ENCODE data around the gene ITIH4.

The ITIH4 gene

DNA sequence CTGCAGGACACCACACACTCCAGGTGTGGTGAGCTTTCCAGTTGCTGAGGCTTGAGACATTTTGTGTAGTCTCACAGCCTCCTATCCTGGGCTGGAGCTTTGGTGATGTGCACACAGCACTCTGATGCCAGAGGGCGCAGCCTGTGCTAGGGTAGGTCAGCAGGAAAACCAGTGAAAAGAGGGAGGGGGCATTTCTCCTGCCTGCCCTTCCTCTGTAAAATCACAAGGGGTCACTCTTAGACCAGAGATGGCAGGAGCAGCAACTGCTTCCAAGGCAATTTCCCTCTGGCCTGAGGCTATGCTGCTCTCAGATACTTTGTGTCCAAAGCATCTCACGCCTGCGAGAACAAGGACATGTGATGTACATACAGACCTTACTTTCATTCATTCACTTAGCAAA is 20.9 kb upstream of the ITIH4 start:
- DNase-seq = peak in 3 of 10 donors; percentile 25 to 35 (median 35)

GRCh38 chr3:52849656-52850055 is 19.2 kb upstream of the ITIH4 start:
- intact Hi-C loops (cut with DNase I) = loop anchor here (2.0 kb wide), 1 partner anchor 223 kb away; no protein-coding TSS in a partner anchor
- DNase-seq = peak in 3 of 10 donors; percentile 57 to 72 (median 59)

More for the DNA sequence above, 20.9 kb upstream of the ITIH4 start:
- intact Hi-C loops (cut with DNase I) = loop anchor here (2.0 kb wide), 1 partner anchor 221 kb away; no protein-coding TSS in a partner anchor

DNA sequence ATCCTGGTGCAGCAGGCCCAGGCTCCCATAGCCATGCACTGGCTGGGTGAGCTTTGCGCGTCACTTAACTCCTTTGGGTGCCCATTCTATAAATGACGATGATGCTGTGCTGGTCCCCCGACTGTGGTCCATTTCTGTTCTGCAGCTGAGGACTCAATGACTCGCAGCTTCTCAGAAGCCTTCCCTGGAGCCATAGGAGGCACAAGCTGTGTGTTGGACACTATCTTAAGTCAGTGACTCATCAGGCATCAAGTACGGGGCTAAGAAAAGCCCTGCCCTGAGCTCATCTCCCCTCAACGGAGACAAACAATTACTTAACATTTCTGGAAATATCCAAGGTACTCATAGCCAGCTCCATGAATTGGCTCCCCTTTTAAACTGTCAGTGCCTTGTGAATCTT is 18.1 kb upstream of the ITIH4 start:
- peak in 3 of 10 donors; percentile 70 to 86 (median 81) for DNase-seq
- intact Hi-C loops (cut with DNase I) = no loop called here

DNA sequence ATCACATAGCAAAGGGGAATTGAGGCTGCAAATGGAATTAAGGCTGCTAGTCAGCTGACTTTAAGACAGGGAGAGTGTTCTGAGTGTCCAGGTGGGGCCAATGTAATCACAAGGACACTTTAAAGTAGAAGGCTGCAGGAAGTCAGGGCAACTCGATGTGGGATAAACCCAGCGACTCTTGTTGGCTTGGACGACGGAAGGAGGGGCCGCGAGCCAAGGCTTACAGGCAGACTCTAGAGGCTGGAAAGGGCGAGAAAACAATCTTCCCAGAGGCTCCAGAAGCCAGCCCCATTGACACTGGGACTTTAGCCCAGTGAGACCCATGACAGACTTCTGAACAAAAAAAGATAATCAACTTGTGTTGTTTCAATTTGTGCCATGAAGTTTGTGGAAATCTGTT is 17.3 kb upstream of the ITIH4 start:
- intact Hi-C loops (cut with DNase I) = no loop called here
- peak in 3 of 10 donors; percentile 35 to 63 (median 40) for DNase-seq

DNA sequence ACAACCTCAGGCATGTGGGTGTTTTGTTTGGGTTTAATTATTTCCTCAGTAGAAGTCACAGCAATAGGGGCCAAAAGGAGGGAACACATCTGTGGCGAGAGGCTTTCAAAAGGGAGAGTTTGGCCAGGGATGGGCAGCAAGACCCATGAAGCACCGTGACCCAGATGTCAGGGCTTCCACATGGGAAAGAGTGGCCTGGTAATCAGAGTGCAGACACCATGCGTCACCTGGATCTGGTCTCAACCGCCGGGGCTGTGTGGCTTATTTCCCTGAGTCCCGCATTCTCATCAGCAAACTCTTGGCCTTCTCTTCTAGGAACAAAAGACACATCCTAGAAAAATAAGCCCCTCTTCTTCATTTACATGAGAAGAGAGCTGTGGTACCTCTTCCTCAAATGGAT is 16.8 kb upstream of the ITIH4 start:
- intact Hi-C loops (cut with DNase I) = no loop called here
- peak in 3 of 10 donors; percentile 45 to 55 (median 49) for DNase-seq

DNA sequence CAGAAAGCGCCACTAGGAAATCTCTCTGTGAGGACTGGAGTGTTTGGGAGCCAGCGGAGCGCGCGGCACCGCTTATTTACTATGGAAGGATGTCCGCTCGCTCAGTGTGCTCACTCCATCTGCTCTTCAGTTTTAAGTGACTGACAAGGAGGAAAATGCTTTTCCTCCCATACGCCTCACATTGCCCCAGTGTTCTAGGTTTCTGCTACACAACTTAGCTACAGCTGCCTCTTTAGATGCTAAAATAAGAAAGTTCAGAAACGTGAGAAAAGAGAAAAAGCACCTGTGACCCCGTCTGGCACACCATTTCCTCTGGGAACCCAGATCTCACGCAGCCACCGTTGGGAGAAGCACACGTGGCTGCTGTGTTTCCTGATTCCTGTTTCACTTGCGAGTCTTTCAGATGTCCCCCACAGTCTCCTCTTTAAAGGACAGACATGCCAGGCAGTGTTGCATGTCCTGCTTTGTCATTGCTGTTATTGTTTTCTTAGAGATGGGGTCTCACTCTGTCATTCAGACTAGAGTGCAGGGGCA is 16.0 kb upstream of the ITIH4 start:
- intact Hi-C loops (cut with DNase I) = no loop called here
- DNase-seq = peak in 5 of 10 donors; percentile 34 to 85 (median 64)

- intact Hi-C loops (cut with DNase I) = loop anchor here (1.0 kb wide), 1 partner anchor 88 kb away; no protein-coding TSS in a partner anchor
- DNase-seq = peak in 5 of 10 donors; percentile 42 to 67 (median 46)
Observed at GRCh38 chr3:52845691-52846431, 15.4 kb upstream of the ITIH4 start.

DNA sequence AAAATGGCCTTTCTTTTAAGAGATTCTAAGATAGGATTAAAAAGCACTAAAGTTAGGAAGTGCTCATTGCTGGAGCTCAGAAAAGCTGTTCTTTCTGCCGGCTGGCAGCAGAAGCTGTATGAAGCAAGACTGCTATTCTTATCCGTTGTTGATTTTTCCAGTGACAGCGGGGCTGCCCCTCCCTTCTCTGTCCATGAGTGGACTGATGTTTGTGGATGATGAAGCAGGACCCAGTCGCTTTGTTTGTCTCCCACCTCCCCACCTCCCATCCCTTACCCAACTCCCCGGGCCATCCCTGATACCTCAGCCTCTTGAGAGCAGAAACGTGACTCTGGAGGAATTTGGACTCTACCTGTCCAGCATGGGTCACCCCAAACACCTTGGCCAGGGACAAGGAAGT is 14.7 kb upstream of the ITIH4 start:
- intact Hi-C loops (cut with DNase I) = loop anchor here (1.0 kb wide), 1 partner anchor 89 kb away; no protein-coding TSS in a partner anchor
- peak in 8 of 10 donors; percentile 29 to 93 (median 56) for DNase-seq

DNA sequence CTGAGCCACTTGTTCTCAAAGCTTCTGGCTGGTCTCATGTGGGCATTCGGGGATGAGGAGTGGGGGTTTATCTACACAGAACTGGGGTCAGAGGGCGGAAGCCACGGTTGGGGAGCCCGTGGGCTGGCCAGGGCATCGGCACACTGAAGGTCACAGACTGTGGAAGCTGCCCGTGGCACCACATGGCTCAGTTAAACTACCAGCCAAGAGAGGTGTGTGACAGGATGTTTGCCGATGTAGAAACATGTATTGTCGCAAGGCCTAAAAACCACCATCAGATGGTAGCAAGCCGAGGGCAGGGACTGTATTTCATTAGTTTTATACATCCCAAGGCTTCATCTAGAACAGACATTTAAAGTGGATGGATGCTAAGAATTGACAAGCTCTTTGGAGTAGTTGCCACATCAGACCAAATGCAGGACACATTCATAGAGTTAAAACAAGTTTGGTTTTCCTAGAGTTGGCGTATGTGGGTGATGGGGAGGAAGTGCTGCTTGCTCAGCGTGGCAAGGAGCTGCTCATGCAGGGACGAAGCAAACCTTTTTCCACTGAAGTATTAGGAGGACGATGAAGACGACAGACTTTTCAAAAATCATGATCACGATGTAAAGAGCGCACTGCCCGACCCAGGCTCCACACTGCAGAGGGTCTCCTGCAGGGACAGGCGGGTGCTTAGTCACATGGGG is 14.0 kb upstream of the ITIH4 start:
- intact Hi-C loops (cut with DNase I) = no loop called here
- peak in 3 of 10 donors; percentile 39 to 55 (median 54) for DNase-seq

DNA sequence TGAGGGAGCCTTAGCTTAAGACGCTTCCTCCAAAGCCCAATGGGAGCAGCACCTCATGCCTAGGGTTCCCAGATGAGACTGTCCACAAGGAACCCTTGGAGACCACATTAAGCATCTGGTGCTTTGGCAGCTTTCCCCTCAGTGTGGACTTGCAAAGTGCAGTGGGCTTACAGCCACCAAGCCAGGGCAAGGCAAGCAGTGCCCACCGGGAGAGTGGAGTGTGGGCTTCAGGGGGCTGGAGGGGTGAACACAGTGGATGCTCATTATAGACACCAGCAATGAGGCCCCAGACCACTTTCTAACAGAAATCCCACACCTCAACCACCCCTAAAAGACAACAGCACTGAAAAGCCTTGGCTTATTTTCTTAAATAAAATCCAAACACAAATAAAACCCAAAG is 13.4 kb upstream of the ITIH4 start:
- intact Hi-C loops (cut with DNase I) = loop anchor here (2.0 kb wide), 1 partner anchor 39 kb away; no protein-coding TSS in a partner anchor
- DNase-seq = peak in 3 of 10 donors; percentile 9 to 33 (median 24)

GRCh38 chr3:52843108-52843865 is 12.8 kb upstream of the ITIH4 start:
- intact Hi-C loops (cut with DNase I) = loop anchor here (2.0 kb wide), 1 partner anchor 40 kb away; no protein-coding TSS in a partner anchor
- peak in 3 of 10 donors; percentile 22 to 40 (median 24) for DNase-seq

DNA sequence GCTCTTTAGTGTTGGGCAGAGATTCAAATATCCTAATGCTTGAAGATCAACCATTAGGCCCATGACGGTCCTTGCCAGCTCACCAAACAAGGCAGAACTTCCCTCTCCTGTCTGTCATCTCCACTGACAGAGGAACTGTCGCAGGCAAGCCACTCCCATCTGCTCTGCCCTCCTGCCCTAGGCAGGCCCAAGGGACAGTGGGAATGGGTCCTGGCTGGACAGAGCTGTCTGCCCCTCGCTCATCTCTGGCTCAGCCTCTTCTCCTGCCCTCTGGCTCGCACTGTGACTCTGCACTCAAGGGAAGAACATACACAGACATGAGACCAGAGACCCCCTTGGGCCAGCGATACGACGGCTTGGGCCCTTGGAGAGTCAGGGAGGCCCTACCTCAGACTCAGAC is 12.0 kb upstream of the ITIH4 start:
- intact Hi-C loops (cut with DNase I) = loop anchor here (2.0 kb wide), 1 partner anchor 40 kb away; no protein-coding TSS in a partner anchor
- peak in 3 of 10 donors; percentile 35 to 53 (median 50) for DNase-seq

- intact Hi-C loops (cut with DNase I) = loop anchor here (2.0 kb wide), 1 partner anchor 41 kb away; no protein-coding TSS in a partner anchor
- DNase-seq = peak in 3 of 10 donors; percentile 66 to 78 (median 67)
Observed at GRCh38 chr3:52841981-52842340, 11.5 kb upstream of the ITIH4 start.

- DNase-seq = peak in 3 of 10 donors; percentile 70 to 78 (median 72)
- intact Hi-C loops (cut with DNase I) = no loop called here
Observed at GRCh38 chr3:52841211-52841980, 10.9 kb upstream of the ITIH4 start.

- intact Hi-C loops (cut with DNase I) = no loop called here
- DNase-seq = peak in 3 of 10 donors; percentile 51 to 75 (median 56)
Observed at GRCh38 chr3:52839892-52840545, 9.5 kb upstream of the ITIH4 start.

- peak in 1 of 10 donors; percentile 16 for DNase-seq
- intact Hi-C loops (cut with DNase I) = no loop called here
Observed at GRCh38 chr3:52839268-52839575, 8.8 kb upstream of the ITIH4 start.

- peak in 2 of 10 donors; percentile 52 to 69 for DNase-seq
- intact Hi-C loops (cut with DNase I) = no loop called here
Observed at GRCh38 chr3:52838561-52839267, 8.2 kb upstream of the ITIH4 start.

DNA sequence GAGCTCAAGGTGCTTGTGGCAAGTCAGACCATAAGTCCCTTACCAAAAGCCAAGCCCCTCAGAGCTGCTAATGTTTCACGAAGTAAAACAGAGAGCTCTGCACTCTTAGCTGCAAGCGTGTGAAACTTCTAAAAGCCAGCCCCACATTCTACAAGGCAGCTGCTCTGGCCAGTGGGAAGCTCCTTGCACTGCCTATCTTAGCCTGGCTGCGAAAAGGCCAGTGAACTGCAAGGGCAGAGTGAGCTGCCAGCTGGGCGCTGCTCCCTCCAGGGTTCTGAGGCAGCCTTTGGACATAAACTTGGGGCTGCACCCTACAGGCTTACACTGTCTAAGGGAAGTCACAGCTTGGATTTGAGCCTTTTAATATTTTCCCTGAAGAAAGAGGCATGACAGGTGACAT is 6.5 kb upstream of the ITIH4 start:
- intact Hi-C loops (cut with DNase I) = no loop called here
- DNase-seq = no peak
